HAP-1 (cell line): Measurements from ENCODE around the gene MPND.

ENCODE experiments used
- DNase-seq, 2 experiments: peaks; one replicate each; pipeline ENCODE4 v3.0.0-alpha.2; 2016 to 2020; ENCODE audit warnings: low spot score in 2 of 2
- H3K27me3 ChIP-seq: fragments of 250-450 bp; sonication (Bioruptor Pico); 2 replicates; pipeline ENCODE4 v1.5.1; 2020; ENCODE audit warnings: low read depth, mild to moderate bottlenecking, moderate library complexity
- H3K36me3 ChIP-seq: fragments of 250-450 bp; sonication (Bioruptor Pico); replicated peaks from 2 replicates; pipeline ENCODE4 v1.5.1; 2020; ENCODE audit warnings: mild to moderate bottlenecking
- H3K4me1 ChIP-seq: fragments of 250-450 bp; sonication (Bioruptor Pico); 2 replicates; pipeline ENCODE4 v1.5.1; 2020; ENCODE audit warnings: mild to moderate bottlenecking
- H3K4me3 ChIP-seq: fragments of 250-450 bp; sonication (Bioruptor Pico); 2 replicates; pipeline ENCODE4 v1.5.1; 2020; ENCODE audit warnings: mild to moderate bottlenecking, moderate library complexity
- H3K9me3 ChIP-seq: fragments of 250-450 bp; sonication (Bioruptor Pico); 2 replicates; pipeline ENCODE4 v1.5.1; 2020; ENCODE audit warnings: mild to moderate bottlenecking, moderate library complexity
- in situ Hi-C: fragments of 300-500 bp; cut with MboI; formaldehyde crosslinking; loops from 3 replicates; pipeline ENCODE4 v1.14.3; 2020; ENCODE audit warnings: low sequenced_read_pairs, inconsistent platforms, mixed read lengths

The MPND gene

DNA sequence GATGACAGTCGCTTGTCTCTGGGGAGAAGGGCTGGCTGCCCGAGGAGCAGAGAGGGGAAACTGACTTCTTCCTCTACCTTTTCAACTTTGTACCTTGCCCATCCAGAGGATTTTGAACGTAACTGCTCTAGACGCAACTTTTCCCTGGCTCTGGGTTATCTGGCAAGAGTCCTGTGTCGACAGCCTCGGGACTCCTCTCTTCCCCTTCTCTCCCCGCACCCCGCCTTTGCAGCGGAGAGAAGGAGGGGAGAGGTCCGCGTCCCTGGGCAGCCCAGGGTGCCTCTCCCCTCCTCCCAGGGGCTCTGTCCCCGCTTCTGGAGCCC is 56.4 kb downstream of the MPND start:
- no peaks in the 10 kb centered on the region for H3K9me3 ChIP-seq
- no peaks in the 10 kb centered on the region for H3K27me3 ChIP-seq
- H3K4me1 ChIP-seq, result peaks cover 11% of the 10 kb centered on the region
- peak overlapping the region; percentile 90 for H3K4me3 ChIP-seq
- in situ Hi-C loops, result no loop called here
- peak; percentile 14 to 44 for DNase-seq
- H3K36me3 ChIP-seq, result peaks cover 31% of the 10 kb centered on the region

DNA sequence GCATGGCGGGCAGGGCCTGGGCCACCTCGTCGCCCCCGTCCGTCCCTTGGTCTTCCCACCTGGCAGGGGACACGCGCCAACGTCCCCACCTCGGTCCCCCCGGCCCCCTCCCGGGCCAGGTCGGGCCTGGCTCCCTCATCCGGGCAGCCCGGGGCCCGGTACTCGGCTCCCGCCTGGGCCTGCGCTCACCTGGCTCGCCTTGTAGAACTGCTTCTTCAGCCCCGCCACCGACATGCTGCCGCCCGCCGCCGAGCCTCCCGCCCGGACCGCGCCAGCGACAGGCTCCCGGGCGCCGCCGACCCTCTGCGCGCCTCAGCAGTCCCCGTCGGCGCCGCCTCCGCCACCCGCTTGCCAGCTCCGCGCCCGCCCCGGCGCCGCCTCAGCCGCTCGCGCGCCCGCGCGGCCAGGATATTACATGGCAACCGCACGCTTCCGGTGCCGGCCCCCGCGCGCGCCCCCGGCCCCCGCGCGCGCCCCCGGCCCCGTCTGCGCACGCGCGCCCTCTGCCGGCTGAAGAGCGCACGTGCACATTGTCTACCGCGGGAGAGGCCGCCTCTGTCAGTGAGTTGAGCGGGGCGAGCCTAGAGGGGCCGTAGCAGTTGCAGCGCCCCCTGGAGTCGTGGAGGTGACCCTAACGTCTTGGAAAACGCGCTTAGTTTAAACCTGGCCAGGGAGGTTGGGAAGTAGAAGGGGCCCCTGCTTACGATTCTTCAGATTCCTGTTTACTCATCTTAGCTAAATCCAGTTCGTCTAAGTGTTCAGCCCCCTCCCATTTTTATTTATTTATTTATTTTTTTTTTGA is 57.0 kb downstream of the MPND start, which contains the start of gene SH3GL1:
SH3GL1 (minus strand) TSS at position 413 of the 802 bp plus-strand sequence; CDS start at position 234, 179 bp downstream.
- in situ Hi-C loops, result no loop called here
- Histone ChIP-seq H3K36me3 (peaks cover 31% of the 10 kb centered on the region), H3K9me3 (no peaks in the 10 kb centered on the region), H3K4me3 (peak within 1 kb of the TSS; percentile 90), H3K4me1 (peaks cover 11% of the 10 kb centered on the region), H3K27me3 (no peaks in the 10 kb centered on the region)
- peak; percentile 83 to 92 for DNase-seq

DNA sequence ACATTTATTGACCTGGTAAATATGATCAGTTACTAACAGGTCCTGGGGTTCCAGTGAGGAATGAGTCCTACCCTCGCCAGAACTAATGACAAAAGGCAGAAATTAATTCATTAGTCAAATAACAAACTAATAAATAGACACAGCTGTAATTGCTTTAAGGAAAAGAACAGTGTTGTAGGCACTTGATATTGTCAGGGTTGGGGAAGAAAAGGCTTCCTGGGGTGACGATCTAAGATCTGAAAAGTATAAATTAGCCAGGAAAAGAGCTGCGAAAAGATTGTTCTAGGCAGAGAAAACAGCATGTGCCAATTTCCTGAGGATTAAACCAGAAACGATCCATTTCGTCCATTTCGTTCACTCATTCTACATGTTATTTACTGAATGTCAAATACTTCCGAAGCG is 58.4 kb downstream of the MPND start:
- Histone ChIP-seq H3K4me1 (peaks cover 11% of the 10 kb centered on the region), H3K4me3 (peak overlapping the region; percentile 30), H3K36me3 (peaks cover 35% of the 10 kb centered on the region), H3K9me3 (no peaks in the 10 kb centered on the region), H3K27me3 (no peaks in the 10 kb centered on the region)
- in situ Hi-C loops, result no loop called here
- no peak for DNase-seq

DNA sequence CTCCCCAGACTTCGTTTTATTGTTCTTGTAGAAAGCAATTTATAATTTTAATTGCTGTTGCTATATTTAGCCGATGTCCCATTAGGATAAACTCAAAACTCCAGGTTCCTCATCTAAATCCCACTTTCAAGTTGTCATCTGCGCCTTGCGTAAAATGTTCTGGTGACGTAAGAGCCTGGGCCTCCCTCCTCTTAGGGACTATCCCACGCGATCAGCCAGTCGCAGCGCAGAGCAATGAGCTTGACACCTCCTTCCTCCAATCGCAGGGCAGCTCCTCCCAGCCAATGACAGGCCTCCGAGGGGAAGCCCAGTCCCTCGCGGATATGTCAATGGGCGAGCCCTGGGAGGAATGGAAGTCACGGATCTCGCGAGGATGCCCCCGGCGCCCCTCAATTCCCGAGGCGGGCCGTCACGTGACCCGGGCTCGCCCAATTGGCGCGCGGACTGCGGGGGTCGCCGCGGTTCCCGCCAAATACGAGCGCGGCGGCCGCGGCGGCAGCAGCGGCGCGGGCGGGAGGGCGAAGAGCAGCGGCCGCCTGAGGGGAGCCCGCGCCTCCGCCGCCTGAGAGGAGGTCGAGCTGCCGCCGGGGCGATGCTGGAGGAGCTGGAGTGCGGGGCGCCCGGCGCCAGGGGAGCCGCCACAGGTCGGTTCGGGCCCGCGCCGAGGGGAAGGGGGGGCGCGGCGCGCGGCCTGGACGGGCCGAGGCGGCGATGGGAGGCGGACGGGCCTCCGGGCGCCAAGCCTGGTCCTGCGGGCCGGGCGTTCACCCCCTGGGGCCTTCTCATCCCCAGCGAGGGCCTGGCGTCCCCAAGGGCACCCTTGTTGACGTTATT is 59.0 kb downstream of the MPND start, which contains the start of gene CHAF1A:
CHAF1A (plus strand) TSS at position 470 of the 834 bp plus-strand sequence; CDS start at position 593, 123 bp downstream.
- peaks cover 37% of the 10 kb centered on the region for H3K36me3 ChIP-seq
- H3K4me1 ChIP-seq, result peaks cover 11% of the 10 kb centered on the region
- DNase-seq, result peak; percentile 98 to 100
- in situ Hi-C loops, result no loop called here
- peak within 1 kb of the TSS; percentile 85 for H3K4me3 ChIP-seq
- H3K27me3 ChIP-seq, result no peaks in the 10 kb centered on the region
- H3K9me3 ChIP-seq, result no peaks in the 10 kb centered on the region

DNA sequence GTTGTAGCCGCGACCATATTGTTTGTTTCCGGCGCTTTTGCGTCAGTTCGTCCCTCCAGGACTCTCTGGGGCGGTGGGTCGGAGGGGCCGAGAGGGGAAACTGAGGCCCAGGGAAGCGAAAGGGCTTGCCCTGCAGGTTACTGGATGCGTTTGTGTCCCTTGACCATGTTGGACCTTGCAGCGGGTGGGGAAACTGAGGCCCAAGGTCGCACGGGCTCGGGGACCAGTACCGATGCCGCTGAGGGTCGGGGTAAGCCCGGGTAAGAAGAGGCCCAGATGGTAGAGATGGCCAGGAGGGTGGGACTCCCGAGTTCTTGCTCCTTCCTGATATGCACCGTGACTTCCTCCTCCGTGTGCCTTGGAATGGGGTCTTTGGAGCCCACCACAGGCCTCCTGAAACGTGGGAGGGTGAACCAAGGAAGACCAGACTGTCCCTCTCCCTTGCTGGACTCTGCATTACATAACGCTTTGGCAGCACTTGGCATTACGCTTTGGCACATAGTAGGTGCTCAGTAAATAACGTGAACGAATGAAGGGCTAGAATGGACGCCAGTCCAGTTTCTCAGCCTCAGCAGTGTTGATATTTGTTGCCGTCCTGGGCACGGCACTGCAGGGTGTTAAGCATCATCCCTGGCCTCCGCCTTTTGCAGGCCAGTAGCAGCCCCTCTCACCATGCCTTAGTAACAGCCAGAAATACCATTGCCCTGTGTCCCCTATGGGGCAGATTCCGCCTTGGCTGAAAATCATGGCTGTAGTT is 59.8 kb downstream of the MPND start:
- Histone ChIP-seq H3K9me3 (no peaks in the 10 kb centered on the region), H3K4me1 (peaks cover 11% of the 10 kb centered on the region), H3K4me3 (peak overlapping the region; percentile 85), H3K36me3 (peaks cover 41% of the 10 kb centered on the region), H3K27me3 (no peaks in the 10 kb centered on the region)
- in situ Hi-C loops, result no loop called here
- peak in 1 of 2 experiments; percentile 32 for DNase-seq

DNA sequence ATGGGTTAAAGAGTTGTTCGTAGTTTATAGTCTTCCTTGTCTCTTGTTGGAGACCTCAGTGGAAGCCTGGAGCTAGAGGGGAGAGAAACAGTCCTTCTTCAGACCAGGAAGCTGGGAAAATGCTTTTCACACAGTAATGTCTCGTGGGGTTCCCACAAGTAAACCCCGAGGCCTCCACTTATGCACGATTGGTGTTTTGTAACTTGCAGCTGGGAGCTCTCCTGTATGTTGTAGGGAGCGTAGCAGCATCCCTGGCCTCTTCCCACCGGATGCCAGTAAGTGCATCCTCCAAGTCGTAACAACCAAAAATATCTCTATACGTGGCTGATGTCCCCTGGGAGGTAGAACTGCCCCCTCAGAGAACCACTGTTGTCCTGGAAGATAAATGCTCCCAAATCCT is 62.6 kb downstream of the MPND start:
- Histone ChIP-seq H3K4me3 (no peak overlapping the region), H3K27me3 (no peaks in the 10 kb centered on the region), H3K36me3 (peaks cover 61% of the 10 kb centered on the region), H3K9me3 (no peaks in the 10 kb centered on the region), H3K4me1 (peaks cover 11% of the 10 kb centered on the region)
- in situ Hi-C loops, result no loop called here
- no peak for DNase-seq

DNA sequence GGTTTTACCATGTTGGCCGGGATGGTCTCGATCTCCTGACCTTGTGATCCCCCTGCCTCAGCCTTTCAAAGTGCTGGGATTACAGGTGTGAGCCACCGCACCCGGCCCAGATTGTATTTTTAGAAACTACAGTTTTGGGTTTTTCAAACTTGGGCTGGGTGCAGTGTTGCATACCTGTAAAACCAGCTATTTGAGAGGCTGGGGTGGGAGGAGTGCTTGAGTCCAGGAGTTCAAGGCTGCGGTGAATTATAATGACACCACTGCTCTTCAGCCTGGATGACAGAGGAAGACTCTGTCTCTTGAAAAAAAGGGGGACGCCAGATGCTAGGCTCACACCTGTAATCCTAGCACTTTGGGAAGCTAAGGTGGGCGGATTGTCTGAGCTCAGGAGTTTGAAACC is 63.3 kb downstream of the MPND start:
- no peaks in the 10 kb centered on the region for H3K27me3 ChIP-seq
- peaks cover 9% of the 10 kb centered on the region for H3K4me1 ChIP-seq
- in situ Hi-C loops, result no loop called here

DNA sequence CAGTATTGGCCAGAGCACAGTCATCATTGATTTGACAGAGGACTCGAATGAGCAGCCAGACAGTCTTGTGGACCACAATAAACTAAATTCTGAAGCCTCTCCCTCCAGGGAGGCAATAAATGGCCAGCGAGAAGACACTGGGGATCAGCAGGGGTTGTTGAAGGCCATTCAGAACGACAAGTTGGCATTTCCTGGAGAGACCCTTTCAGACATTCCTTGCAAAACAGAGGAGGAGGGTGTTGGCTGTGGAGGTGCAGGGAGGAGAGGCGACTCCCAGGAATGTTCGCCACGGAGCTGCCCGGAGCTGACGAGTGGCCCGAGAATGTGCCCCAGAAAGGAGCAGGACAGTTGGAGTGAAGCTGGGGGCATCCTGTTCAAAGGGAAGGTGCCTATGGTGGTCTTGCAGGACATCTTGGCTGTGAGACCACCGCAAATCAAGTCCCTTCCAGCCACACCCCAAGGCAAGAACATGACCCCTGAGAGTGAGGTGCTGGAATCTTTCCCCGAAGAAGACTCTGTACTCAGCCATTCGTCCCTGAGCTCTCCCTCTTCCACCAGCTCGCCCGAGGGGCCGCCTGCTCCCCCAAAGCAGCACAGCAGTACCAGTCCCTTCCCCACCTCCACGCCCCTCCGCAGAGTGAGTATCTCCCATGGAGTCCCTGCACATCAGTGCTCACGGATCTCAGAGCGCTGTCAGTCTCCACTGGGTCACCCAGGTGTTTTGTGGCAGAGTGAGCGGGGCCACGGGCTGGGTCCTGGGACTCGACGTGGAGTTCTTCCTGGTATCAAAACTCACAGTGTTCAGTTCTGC is 66.0 kb downstream of the MPND start:
- H3K4me1 ChIP-seq, result peaks cover under 1% of the 10 kb centered on the region
- in situ Hi-C loops, result no loop called here
- no peak for DNase-seq
- H3K9me3 ChIP-seq, result no peaks in the 10 kb centered on the region
- peaks cover 88% of the 10 kb centered on the region for H3K36me3 ChIP-seq
- H3K4me3 ChIP-seq, result no peak overlapping the region
- H3K27me3 ChIP-seq, result no peaks in the 10 kb centered on the region

More for the DNA sequence above, 63.3 kb downstream of the MPND start:
- Histone ChIP-seq H3K36me3 (peaks cover 66% of the 10 kb centered on the region), H3K4me3 (no peak overlapping the region), H3K9me3 (no peaks in the 10 kb centered on the region)
- no peak for DNase-seq
